Measurements from ENCODE around the gene MYL7. TPM values are rescaled to one million over a fixed set of nuclear protein-coding genes. Genes with fewer than 3 reads are reported as not detected.

MYL7 gene
- total RNA-seq, 1 experiment from 2014 or later, result 5.7 TPM

- no peak overlapping the region for H4K8ac ChIP-seq (replicated peaks; ENCODE audit: insufficient read length, low read depth, low read length)
- no peak overlapping the region for H3K4me2 ChIP-seq (ENCODE audit: insufficient read depth, insufficient read length, low read length)
- WGBS (ENCODE audit: extremely low coverage, insufficient read length, low lambda C conversion rate), result no CpG with 5 or more reads among the region's 8 CpGs
- no peak overlapping the region for H3K9ac ChIP-seq (ENCODE audit: extremely low read depth, insufficient read length, low read length)
- Mint-ChIP-seq H3K9me3 (no peaks in the 10 kb centered on the region), H3K4me1 (no peaks in the 10 kb centered on the region; a peak in 1 of 4 replicates), H3K36me3 (ENCODE audit: insufficient read depth in 1 of 3, low read depth in 3 of 3) (no peaks in the 10 kb centered on the region; a peak in 1 of 7 replicates), H3K4me3 (no peak overlapping the region), H3K27ac (no peak overlapping the region; a peak in 1 of 7 replicates), H3K27me3 (ENCODE audit: low read depth) (peaks cover 50% of the 10 kb centered on the region)
- no peak overlapping the region for H2BK15ac ChIP-seq (ENCODE audit: low read depth, low read length)
- H3K23ac ChIP-seq (ENCODE audit: insufficient read length, low read depth, low read length), result no peak overlapping the region
- no peak overlapping the region for H2AK5ac ChIP-seq (ENCODE audit: insufficient read length, low read length)
- no peak overlapping the region for H3K14ac ChIP-seq (ENCODE audit: insufficient read depth, low read length)
- no peaks in the 10 kb centered on the region for H3K79me2 ChIP-seq (ENCODE audit: insufficient read depth, low read length)
- no peaks in the 10 kb centered on the region for H3K79me1 ChIP-seq (ENCODE audit: insufficient read depth, low read depth, low read length, poor library complexity, severe bottlenecking)
- H3K4me1 ChIP-seq (ENCODE audit: insufficient read depth, low read length), result no peaks in the 10 kb centered on the region
- no peak overlapping the region for H4K5ac ChIP-seq (ENCODE audit: insufficient read length, low read depth, low read length)
- TF ChIP-seq, protein P1, sequence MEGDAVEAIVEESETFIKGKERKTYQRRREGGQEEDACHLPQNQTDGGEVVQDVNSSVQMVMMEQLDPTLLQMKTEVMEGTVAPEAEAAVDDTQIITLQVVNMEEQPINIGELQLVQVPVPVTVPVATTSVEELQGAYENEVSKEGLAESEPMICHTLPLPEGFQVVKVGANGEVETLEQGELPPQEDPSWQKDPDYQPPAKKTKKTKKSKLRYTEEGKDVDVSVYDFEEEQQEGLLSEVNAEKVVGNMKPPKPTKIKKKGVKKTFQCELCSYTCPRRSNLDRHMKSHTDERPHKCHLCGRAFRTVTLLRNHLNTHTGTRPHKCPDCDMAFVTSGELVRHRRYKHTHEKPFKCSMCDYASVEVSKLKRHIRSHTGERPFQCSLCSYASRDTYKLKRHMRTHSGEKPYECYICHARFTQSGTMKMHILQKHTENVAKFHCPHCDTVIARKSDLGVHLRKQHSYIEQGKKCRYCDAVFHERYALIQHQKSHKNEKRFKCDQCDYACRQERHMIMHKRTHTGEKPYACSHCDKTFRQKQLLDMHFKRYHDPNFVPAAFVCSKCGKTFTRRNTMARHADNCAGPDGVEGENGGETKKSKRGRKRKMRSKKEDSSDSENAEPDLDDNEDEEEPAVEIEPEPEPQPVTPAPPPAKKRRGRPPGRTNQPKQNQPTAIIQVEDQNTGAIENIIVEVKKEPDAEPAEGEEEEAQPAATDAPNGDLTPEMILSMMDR (conservative IDR thresholded peaks at IDR 0.05), result no peak
- no peaks in the 10 kb centered on the region for H3K23me2 ChIP-seq (ENCODE audit: insufficient read length, low read depth, low read length, poor library complexity, severe bottlenecking)
- H3T11ph ChIP-seq (ENCODE audit: low read length), result no peak overlapping the region
- no peak overlapping the region for H3K18ac ChIP-seq (ENCODE audit: insufficient read length, low read depth, low read length)
- H3K56ac ChIP-seq (ENCODE audit: insufficient read length, low read depth, low read length), result no peak overlapping the region
- no peak for DNase-seq
- H2BK120ac ChIP-seq (ENCODE audit: low read depth, low read length, poor library complexity, severe bottlenecking), result no peak overlapping the region
- no peaks in the 10 kb centered on the region for H4K20me1 ChIP-seq (ENCODE audit: control insufficient read depth, insufficient read depth, insufficient read length)
- no peak overlapping the region for H2BK5ac ChIP-seq (ENCODE audit: insufficient read length, low read length)
- H4K91ac ChIP-seq (ENCODE audit: insufficient read length, low read depth, low read length), result no peak overlapping the region
- H3K27me3 ChIP-seq (ENCODE audit: insufficient read depth, low read length), result no peaks in the 10 kb centered on the region
- no peak overlapping the region for H3K4ac ChIP-seq (ENCODE audit: low read depth, low read length)
- H2AFZ ChIP-seq (ENCODE audit: low read length), result no peak overlapping the region
- no peak overlapping the region for H2BK12ac ChIP-seq (ENCODE audit: insufficient read length, low read depth, low read length)
- H3K27ac ChIP-seq (ENCODE audit: insufficient read length, low read depth, low read length), result no peak overlapping the region
- no peak overlapping the region for H2BK20ac ChIP-seq (ENCODE audit: low read depth, low read length, poor library complexity, severe bottlenecking)
- H3K9me3 ChIP-seq (ENCODE audit: control insufficient read depth, low read depth, low read length), result no peaks in the 10 kb centered on the region
Observed at GRCh38 chr7:44138698-44139097, 2.4 kb downstream of the MYL7 start.

Measured in H9 (cell line).